Thyroid gland (tissue), 4 donors: ENCODE data around the gene MMD2. TPM values are rescaled to one million over a fixed set of nuclear protein-coding genes. Genes with fewer than 3 reads are reported as not detected.

Source experiments
- DNase-seq, 2 donors: peaks; one replicate each; pipeline ENCODE4 v3.0.0-alpha.2; 2019
- H3K27ac ChIP-seq, 3 donors: fragments of 200-600 bp; sonication (generic); 1 replicate in 2 of 3; 2 replicates in 1 of 3; pipeline ENCODE4 v1.5.1; 2016 to 2019; ENCODE audit warnings: mild to moderate bottlenecking in 1 of 3, moderate library complexity in 1 of 3
- H3K27me3 ChIP-seq: fragments of 200-600 bp; sonication (generic); one replicate; pipeline ENCODE4 v1.5.1; 2019
- H3K36me3 ChIP-seq, 2 donors: fragments of 200-600 bp; sonication (generic); one replicate each; pipeline ENCODE4 v1.5.1; 2016 to 2019
- H3K4me1 ChIP-seq, 2 donors: fragments of 200-600 bp; sonication (generic); one replicate each; pipeline ENCODE4 v1.5.1; 2017 to 2019
- H3K4me3 ChIP-seq, 3 donors: fragments of 200-600 bp; sonication (generic); replicated peaks in 1 of 3; 1 replicate in 2 of 3; 2 replicates in 1 of 3; pipeline ENCODE4 v1.5.1; 2016; ENCODE audit warnings: mild to moderate bottlenecking in 1 of 3
- H3K9me3 ChIP-seq: fragments of 200-600 bp; sonication (generic); one replicate; pipeline ENCODE4 v1.5.1; 2017
- POLR2A ChIP-seq, 2 donors: fragments of 450-650 bp; IDR thresholded peaks; one replicate each; pipeline ENCODE4 v1.6.1; 2017; ENCODE audit warnings: antibody characterized with exemption in 2 of 2, mild to moderate bottlenecking in 2 of 2, moderate library complexity in 1 of 2
- WGBS, 2 donors: methylation state at CpG; one replicate each; pipeline ENCODE4 v1.1.5; 2017; 5-methylcytosine and 5-hydroxymethylcytosine counted together
- intact Hi-C: fragments of 100-400 bp; cut with DNase I; formaldehyde crosslinking; loops from one replicate; pipeline ENCODE4 v1.15.1; 2023
- total RNA-seq, 4 donors: library from RNA; depleted of rRNA; stranded (reverse); fragments of >200 nt; gene quantifications; one replicate each; pipeline ENCODE4 v1.2.3, GENCODE V29; 2016
- TF ChIP-seq, protein P1 (sequence below), 6 experiments: fragments of 200-600 bp in 3 of 6; fragments of 450-650 bp in 3 of 6; sonication (generic) in 3 of 6; IDR thresholded peaks; one replicate each; pipeline ENCODE4 v1.5.1; 2016 to 2019; ENCODE audit warnings: antibody characterized with exemption in 6 of 6, mild to moderate bottlenecking in 2 of 6, inconsistent platforms in 1 of 6, moderate library complexity in 1 of 6

The MMD2 gene
- total RNA-seq, 4 donors from 2014 or later: 0.13 TPM; not detected in 3

DNA sequence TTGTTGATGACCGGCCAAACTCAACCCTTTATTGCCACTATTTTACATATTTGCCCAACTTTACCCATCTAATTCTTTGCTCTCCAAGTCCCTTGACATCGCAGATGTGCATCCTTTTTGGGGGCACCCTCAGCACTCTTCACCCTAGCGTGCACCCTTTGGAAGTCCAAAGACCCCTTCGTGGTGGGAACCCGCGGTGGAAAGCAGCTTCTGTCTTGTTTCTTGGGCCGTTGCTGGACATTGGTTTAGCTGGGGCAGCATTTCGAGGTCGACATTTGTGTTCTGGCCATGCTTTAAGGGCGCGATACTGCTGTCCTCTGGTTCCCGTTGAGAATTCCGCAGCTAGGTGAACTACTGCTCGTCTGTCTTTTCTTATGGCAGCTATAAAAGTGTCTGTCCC is 96.8 kb downstream of the MMD2 start:
- no peak for DNase-seq
- Histone ChIP-seq H3K9me3 (no peaks in the 10 kb centered on the region), H3K27ac (no peak overlapping the region), H3K4me1 (peaks cover 0 to 3% of the 10 kb centered on the region in 2 donors), H3K4me3 (peak overlapping the region in 1 of 3 donors; percentile 14), H3K27me3 (peaks cover 7% of the 10 kb centered on the region), H3K36me3 (no peaks in the 10 kb centered on the region)
- TF ChIP-seq, protein P1, sequence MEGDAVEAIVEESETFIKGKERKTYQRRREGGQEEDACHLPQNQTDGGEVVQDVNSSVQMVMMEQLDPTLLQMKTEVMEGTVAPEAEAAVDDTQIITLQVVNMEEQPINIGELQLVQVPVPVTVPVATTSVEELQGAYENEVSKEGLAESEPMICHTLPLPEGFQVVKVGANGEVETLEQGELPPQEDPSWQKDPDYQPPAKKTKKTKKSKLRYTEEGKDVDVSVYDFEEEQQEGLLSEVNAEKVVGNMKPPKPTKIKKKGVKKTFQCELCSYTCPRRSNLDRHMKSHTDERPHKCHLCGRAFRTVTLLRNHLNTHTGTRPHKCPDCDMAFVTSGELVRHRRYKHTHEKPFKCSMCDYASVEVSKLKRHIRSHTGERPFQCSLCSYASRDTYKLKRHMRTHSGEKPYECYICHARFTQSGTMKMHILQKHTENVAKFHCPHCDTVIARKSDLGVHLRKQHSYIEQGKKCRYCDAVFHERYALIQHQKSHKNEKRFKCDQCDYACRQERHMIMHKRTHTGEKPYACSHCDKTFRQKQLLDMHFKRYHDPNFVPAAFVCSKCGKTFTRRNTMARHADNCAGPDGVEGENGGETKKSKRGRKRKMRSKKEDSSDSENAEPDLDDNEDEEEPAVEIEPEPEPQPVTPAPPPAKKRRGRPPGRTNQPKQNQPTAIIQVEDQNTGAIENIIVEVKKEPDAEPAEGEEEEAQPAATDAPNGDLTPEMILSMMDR (IDR thresholded peaks at IDR 0.05): no peak
- TF ChIP-seq POLR2A (IDR thresholded peaks at IDR 0.05): no peak
- intact Hi-C loops: no loop called here
- WGBS, 2 donors: 82 to 87% methylated on average over 14 of the region's 14 CpGs

DNA sequence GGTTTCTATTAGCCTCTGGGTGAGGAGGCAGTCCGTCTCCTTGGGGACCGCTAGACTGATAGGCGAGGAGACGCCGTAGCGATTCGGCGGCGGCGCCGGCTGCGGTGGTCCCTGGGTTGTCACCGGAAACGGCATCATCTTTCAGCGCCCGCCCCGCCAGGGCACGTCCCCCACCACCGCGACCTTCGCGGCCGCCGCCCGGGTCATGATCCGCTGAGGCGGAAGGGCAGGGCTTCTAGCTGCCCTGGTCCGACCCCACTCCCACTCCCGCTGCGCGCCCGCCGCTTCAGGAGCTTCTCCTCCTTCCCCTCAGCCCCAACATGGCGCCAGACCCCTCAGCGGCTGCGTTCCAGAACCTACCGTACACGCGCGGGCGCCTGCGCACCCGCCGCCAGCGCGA is 97.3 kb downstream of the MMD2 start, which contains the start of gene PAPOLB:
Gene PAPOLB, minus strand, starts transcription at position 358 of the 400 bp plus-strand sequence. Its CDS starts 220 bp downstream, at position 138.
- Histone ChIP-seq H3K4me1 (peaks cover 0 to 3% of the 10 kb centered on the region in 2 donors), H3K27me3 (peaks cover 7% of the 10 kb centered on the region), H3K9me3 (no peaks in the 10 kb centered on the region), H3K4me3 (peak within 1 kb of the TSS in 2 of 3 donors; percentile 14 to 16), H3K36me3 (no peaks in the 10 kb centered on the region), H3K27ac (no peak within 1 kb of the TSS)
- intact Hi-C loops: no loop called here
- no peak for DNase-seq
- 12 to 23% methylated on average over 18 to 32 of the region's 46 CpGs for WGBS, 2 donors
- TF ChIP-seq, protein P1 (IDR thresholded peaks at IDR 0.05): no peak
- no peak for TF ChIP-seq POLR2A (IDR thresholded peaks at IDR 0.05)

DNA sequence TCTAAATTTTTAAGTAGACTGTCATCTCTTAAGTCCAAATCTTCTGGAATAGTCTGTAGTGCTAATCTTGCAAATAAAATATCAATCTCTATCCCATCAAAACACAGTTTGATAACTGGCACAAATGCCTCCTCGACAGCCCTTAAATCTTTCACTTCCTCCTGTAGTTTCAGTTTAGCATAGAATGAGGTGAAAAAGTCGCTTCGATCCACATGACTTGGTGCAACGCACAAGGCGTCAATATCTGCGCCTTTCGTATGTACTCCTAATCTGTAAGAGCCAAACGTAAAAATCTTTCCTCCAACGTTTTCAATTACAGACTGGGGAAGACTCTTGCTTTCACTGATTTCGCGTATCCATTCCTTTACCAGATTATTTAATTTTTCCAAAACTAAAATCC is 97.8 kb downstream of the MMD2 start:
- 87 to 90% methylated on average over 11 of the region's 11 CpGs for WGBS, 2 donors
- intact Hi-C loops: no loop called here

DNA sequence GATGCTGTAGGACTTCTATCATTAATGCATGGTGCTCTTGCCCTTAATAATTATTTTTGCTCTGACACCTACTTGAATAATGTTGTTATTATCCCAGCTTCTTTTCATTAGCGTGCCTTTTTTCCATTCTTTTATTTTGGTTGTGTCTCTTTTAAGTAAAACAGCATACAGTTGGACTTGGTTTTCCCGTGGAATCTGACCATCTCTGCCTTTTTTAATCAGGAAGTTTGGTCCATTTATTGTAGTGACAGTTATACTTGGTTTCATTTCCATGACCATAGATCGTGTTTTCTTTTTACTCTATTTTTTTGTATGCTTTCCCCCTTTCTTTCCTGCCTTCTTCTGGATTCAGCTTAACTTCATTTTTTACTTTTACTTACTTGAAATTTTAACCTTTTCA is 101.8 kb downstream of the MMD2 start:
- intact Hi-C loops: no loop called here
- H3K9me3 ChIP-seq: no peaks in the 10 kb centered on the region
- 76 to 87% methylated on average over 3 of the region's 3 CpGs for whole genome bisulfite sequencing, 2 donors
- no peak overlapping the region for H3K4me3 ChIP-seq
- TF ChIP-seq POLR2A (IDR thresholded peaks at IDR 0.05): no peak
- TF ChIP-seq, protein P1 (IDR thresholded peaks at IDR 0.05): no peak
- DNase-seq: no peak
- H3K27me3 ChIP-seq: peaks cover 7% of the 10 kb centered on the region
- H3K27ac ChIP-seq: no peak overlapping the region
- peaks cover 0 to 3% of the 10 kb centered on the region in 2 donors for H3K4me1 ChIP-seq
- no peaks in the 10 kb centered on the region for H3K36me3 ChIP-seq

More for the DNA sequence above, 97.8 kb downstream of the MMD2 start:
- Histone ChIP-seq H3K9me3 (no peaks in the 10 kb centered on the region), H3K4me1 (peaks cover 0 to 3% of the 10 kb centered on the region in 2 donors), H3K4me3 (peak overlapping the region in 1 of 3 donors; percentile 14), H3K36me3 (no peaks in the 10 kb centered on the region), H3K27me3 (peaks cover 7% of the 10 kb centered on the region), H3K27ac (no peak overlapping the region)
- no peak for TF ChIP-seq POLR2A (IDR thresholded peaks at IDR 0.05)
- TF ChIP-seq, protein P1 (IDR thresholded peaks at IDR 0.05): no peak
- DNase-seq: no peak

DNA sequence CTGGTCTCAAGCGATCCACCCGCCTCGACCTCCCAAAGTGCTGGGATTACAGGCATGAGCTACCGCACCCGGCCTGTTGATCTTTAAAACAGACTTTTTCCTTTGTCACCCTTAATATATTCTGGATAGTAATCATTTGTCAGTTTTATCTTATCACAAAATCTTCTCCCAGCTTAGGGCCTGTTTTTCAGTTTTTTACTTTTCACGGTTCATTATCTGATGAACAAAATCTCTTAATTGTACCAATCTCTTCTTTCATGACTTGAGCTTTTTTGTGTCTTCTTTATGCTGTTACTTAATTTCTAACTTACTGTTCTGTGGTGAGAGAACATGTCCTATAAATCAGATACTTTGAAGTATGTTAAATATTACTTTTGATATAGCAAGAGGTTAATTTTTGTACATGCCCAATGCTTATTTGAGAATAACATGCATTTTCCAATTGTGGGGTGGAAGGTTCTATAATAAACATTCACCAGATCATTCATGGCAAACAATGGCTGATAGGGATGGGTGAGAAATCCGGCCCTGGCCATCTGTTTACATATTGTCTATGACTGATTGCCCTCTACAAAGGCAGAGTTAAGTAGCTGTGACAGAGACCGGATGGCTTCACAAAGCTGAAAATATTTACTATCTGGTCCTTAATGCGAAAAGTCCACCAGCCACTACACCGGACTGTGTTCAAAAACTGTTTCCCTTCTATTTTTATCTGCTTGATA is 102.5 kb downstream of the MMD2 start:
- TF ChIP-seq, protein P1 (IDR thresholded peaks at IDR 0.05): no peak
- no peak for TF ChIP-seq POLR2A (IDR thresholded peaks at IDR 0.05)
- H3K4me1 ChIP-seq: no peaks in the 10 kb centered on the region
- WGBS, 2 donors: 87 to 90% methylated on average over 10 of the region's 10 CpGs
- intact Hi-C loops: no loop called here
- no peaks in the 10 kb centered on the region for H3K9me3 ChIP-seq
- H3K36me3 ChIP-seq: no peaks in the 10 kb centered on the region
- DNase-seq: no peak
- H3K4me3 ChIP-seq: no peak overlapping the region
- peaks cover under 1% of the 10 kb centered on the region for H3K27me3 ChIP-seq
- H3K27ac ChIP-seq: no peak overlapping the region
